Small intestine (tissue), 7 donors: ENCODE measurements around the gene POLRMT. TPM values are rescaled to one million over a fixed set of nuclear protein-coding genes. Genes with fewer than 3 reads are reported as not detected.
"Not testable (repeated sequence)": the region's sequence is repeated elsewhere in the genome, so short reads cannot be mapped to it uniquely, and the experiment has no call there.

ENCODE experiments used
- DNase-seq, 2 donors: peaks; one replicate each; pipeline versions ENCODE4 v3.0.0 to v3.0.0-alpha.2; 2013
- FAIRE-seq: peaks from 2 replicates; lab custom pipeline; 2012; peaks lifted over from hg19 to GRCh38; lab: Jason Lieb, UNC
- H3K27ac ChIP-seq, 3 donors: one replicate each; pipeline ENCODE4 v1.5.1; 2013; ENCODE audit warnings: low read length in 2 of 3, mild to moderate bottlenecking in 2 of 3, control low read depth in 1 of 3, inconsistent platforms in 1 of 3, low read depth in 1 of 3, moderate library complexity in 1 of 3
- H3K27me3 ChIP-seq, 3 donors: one replicate each; pipeline ENCODE4 v1.6.1; 2013; ENCODE audit warnings: low read length in 3 of 3, inconsistent platforms in 1 of 3; ENCODE audit not compliant: control insufficient read depth in 3 of 3, insufficient read depth in 3 of 3
- H3K36me3 ChIP-seq, 3 donors: one replicate each; pipeline ENCODE4 v1.6.1; 2013; ENCODE audit warnings: low read length in 3 of 3, inconsistent platforms in 1 of 3, low read depth in 1 of 3, mild to moderate bottlenecking in 1 of 3, moderate library complexity in 1 of 3; ENCODE audit not compliant: control insufficient read depth in 3 of 3, insufficient read depth in 2 of 3
- H3K4me1 ChIP-seq, 3 donors: one replicate each; pipeline ENCODE4 v1.6.1; 2013; ENCODE audit warnings: low read length in 2 of 3, inconsistent platforms in 1 of 3, low read depth in 1 of 3, mild to moderate bottlenecking in 1 of 3, moderate library complexity in 1 of 3; ENCODE audit not compliant: control insufficient read depth in 3 of 3, insufficient read depth in 2 of 3
- H3K4me3 ChIP-seq, 3 donors: one replicate each; pipeline ENCODE4 v1.5.1; 2013; ENCODE audit warnings: low read length in 3 of 3, control low read depth in 1 of 3, inconsistent platforms in 1 of 3, low read depth in 1 of 3, mild to moderate bottlenecking in 1 of 3, moderate library complexity in 1 of 3
- H3K9me3 ChIP-seq, 2 donors: one replicate each; pipeline ENCODE4 v1.6.1; 2013; ENCODE audit warnings: low read depth in 1 of 2, low read length in 1 of 2; ENCODE audit not compliant: control insufficient read depth in 2 of 2, insufficient read depth in 1 of 2
- WGBS, 3 donors: extraction: QIAGEN DNeasy Blood & Tissue Kit; methylation state at CpG; one replicate each; pipeline ENCODE4 v1.1.7; 2013; 5-methylcytosine and 5-hydroxymethylcytosine counted together
- polyA plus RNA-seq, 4 donors: library from polyadenylated mRNA; stranded (reverse) in 3 of 4; unstranded in 1 of 4; fragments of 200-250 nt in 3 of 4; fragments of 120-200 nt in 1 of 4; gene quantifications; one replicate each; pipeline versions ENCODE4 v1.2.1 to v1.2.3, GENCODE V29; 2013
- donor health status: healthy with polysubstance abuse.
- donor health status: control.
- donor health status: control.
- donor health status: Bipolar disorder and iron deficiency.
- donor health status: healthy.

The POLRMT gene
- polyA plus RNA-seq, 4 donors, result 63.0 to 153 (median 86.8) TPM

- not testable (repeated sequence) for H3K27ac ChIP-seq, H3K4me3 ChIP-seq, H3K9me3 ChIP-seq, FAIRE-seq, H3K27me3 ChIP-seq, DNase-seq
- Histone ChIP-seq H3K4me1 (peaks cover 0 to 15% (median 7%) of the 10 kb centered on the region in 3 donors), H3K36me3 (peaks cover under 1 to 62% (median 3%) of the 10 kb centered on the region in 3 donors)
- 73 to 80% (median 77%) methylated on average over 22 to 25 of the region's 25 CpGs for WGBS, 3 donors
Observed at GRCh38 chr19:629515-629914, 3.8 kb downstream of the POLRMT start.

- no peaks in the 10 kb centered on the region for H3K9me3 ChIP-seq
- H3K4me3 ChIP-seq, result no peak overlapping the region
- 91% methylated on average over 19 of the region's 19 CpGs for WGBS, 3 donors
- H3K27ac ChIP-seq, result no peak overlapping the region
- H3K27me3 ChIP-seq, result no peaks in the 10 kb centered on the region
- H3K4me1 ChIP-seq, result peaks cover 0 to 7% (median 7%) of the 10 kb centered on the region in 3 donors
- FAIRE-seq (no peak), DNase-seq (no peak)
- H3K36me3 ChIP-seq, result peaks cover 4 to 75% (median 5%) of the 10 kb centered on the region in 3 donors
Observed at GRCh38 chr19:628168-628567, 5.2 kb downstream of the POLRMT start.

GRCh38 chr19:626566-626965 is 6.8 kb downstream of the POLRMT start:
- H3K4me3 ChIP-seq, FAIRE-seq, DNase-seq, H3K9me3 ChIP-seq, H3K4me1 ChIP-seq, H3K27me3 ChIP-seq, H3K27ac ChIP-seq: not testable (repeated sequence)
- H3K36me3 ChIP-seq, result peaks cover 10 to 87% (median 14%) of the 10 kb centered on the region in 3 donors
- WGBS, 3 donors, result 93 to 98% (median 96%) methylated on average over 7 of the region's 7 CpGs

GRCh38 chr19:625257-625656 is 8.1 kb downstream of the POLRMT start:
- WGBS, 3 donors, result 90 to 92% (median 91%) methylated on average over 5 of the region's 5 CpGs
- Histone ChIP-seq H3K4me1 (no peaks in the 10 kb centered on the region), H3K27ac (no peak overlapping the region), H3K4me3 (no peak overlapping the region), H3K9me3 (no peaks in the 10 kb centered on the region), H3K27me3 (no peaks in the 10 kb centered on the region), H3K36me3 (peaks cover 15 to 80% (median 18%) of the 10 kb centered on the region in 3 donors)
- no peak for FAIRE-seq
- no peak for DNase-seq

- Histone ChIP-seq H3K4me3 (no peak overlapping the region), H3K4me1 (no peaks in the 10 kb centered on the region), H3K36me3 (peaks cover 15 to 80% (median 18%) of the 10 kb centered on the region in 3 donors), H3K27ac (no peak overlapping the region), H3K27me3 (no peaks in the 10 kb centered on the region), H3K9me3 (no peaks in the 10 kb centered on the region)
- FAIRE-seq (no peak), DNase-seq (no peak)
- 92 to 96% (median 95%) methylated on average over 23 to 24 of the region's 24 CpGs for WGBS, 3 donors
Observed at GRCh38 chr19:624433-625109, 8.8 kb downstream of the POLRMT start.

- H3K27ac ChIP-seq, result no peak overlapping the region
- no peaks in the 10 kb centered on the region for H3K4me1 ChIP-seq
- H3K4me3 ChIP-seq, result no peak overlapping the region
- H3K27me3 ChIP-seq, result no peaks in the 10 kb centered on the region
- 85 to 91% (median 85%) methylated on average over 24 of the region's 24 CpGs for WGBS, 3 donors
- no peak for FAIRE-seq
- H3K36me3 ChIP-seq, result peaks cover 16 to 80% (median 16%) of the 10 kb centered on the region in 3 donors
- DNase-seq, result no peak
- no peaks in the 10 kb centered on the region for H3K9me3 ChIP-seq
Observed at GRCh38 chr19:623974-624373, 9.4 kb downstream of the POLRMT start.

GRCh38 chr19:623175-623916 is 10.0 kb downstream of the POLRMT start:
- no peaks in the 10 kb centered on the region for H3K4me1 ChIP-seq
- 94 to 96% (median 95%) methylated on average over 39 to 44 of the region's 44 CpGs for WGBS, 3 donors
- H3K4me3 ChIP-seq, result no peak overlapping the region
- no peak overlapping the region for H3K27ac ChIP-seq
- DNase-seq, result no peak
- peaks cover 20 to 80% (median 20%) of the 10 kb centered on the region in 3 donors for H3K36me3 ChIP-seq
- H3K9me3 ChIP-seq, result no peaks in the 10 kb centered on the region
- no peak for FAIRE-seq
- no peaks in the 10 kb centered on the region for H3K27me3 ChIP-seq

- Histone ChIP-seq H3K4me3 (no peak overlapping the region), H3K36me3 (peaks cover 20 to 80% (median 22%) of the 10 kb centered on the region in 3 donors), H3K9me3 (no peaks in the 10 kb centered on the region), H3K27me3 (no peaks in the 10 kb centered on the region), H3K4me1 (no peaks in the 10 kb centered on the region), H3K27ac (no peak overlapping the region)
- 94 to 96% (median 94%) methylated on average over 25 to 37 of the region's 37 CpGs for WGBS, 3 donors
- FAIRE-seq (no peak), DNase-seq (no peak)
Observed at GRCh38 chr19:622666-623065, 10.7 kb downstream of the POLRMT start.
